Inflammatory macrophage (primary cell): ENCODE results near the gene THSD4.
A peak's percentile ranks its signal among the peaks of the same experiment; 100 is the strongest.

Source experiments
- DNase-seq, 2 donors: peaks; one replicate each; pipeline ENCODE4 v3.0.0-alpha.2; 2020 to 2022

THSD4 gene

GRCh38 chr15:71773206-71773859 lies 658.1 kb downstream of the THSD4 start:
- no peak for DNase-seq

DNA sequence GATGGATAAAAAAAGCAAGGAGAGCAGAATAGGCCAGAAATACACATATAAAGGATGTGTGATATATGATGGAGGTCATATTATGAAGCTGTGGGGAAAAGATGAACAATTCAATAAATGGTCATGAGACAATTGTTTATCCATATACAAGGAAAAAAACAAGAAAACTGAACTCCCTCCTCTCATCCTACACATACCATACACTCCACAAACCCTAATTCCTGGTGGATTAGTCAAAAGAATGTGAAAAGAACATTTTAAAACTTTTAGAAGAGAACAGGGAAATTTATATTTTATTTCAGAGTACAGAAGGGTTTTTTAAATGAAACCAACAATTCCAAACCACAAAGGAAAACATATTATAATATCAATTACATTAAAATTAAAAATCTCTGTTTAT lies 660.6 kb downstream of the THSD4 start:
- DNase-seq: no peak

DNA sequence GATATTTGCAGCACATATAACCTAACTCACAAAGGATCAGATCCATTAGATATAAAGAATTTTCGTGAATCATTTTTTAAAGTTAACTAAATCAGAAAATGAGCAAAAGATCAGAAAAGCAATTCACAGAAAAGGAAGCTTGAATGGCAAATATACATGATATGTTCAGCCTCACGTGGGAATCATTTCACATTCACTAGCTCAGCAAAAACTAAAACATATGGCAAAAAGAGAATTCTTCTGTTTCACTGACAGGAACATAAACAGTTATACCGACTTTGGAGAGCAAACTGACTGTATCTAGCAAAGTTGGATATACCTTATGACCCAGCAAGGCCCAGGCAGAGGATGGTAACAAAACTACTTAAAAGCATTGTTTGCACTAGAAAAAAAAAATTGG lies 661.0 kb downstream of the THSD4 start:
- no peak for DNase-seq

GRCh38 chr15:71777216-71777943 lies 662.1 kb downstream of the THSD4 start:
- no peak for DNase-seq

DNA sequence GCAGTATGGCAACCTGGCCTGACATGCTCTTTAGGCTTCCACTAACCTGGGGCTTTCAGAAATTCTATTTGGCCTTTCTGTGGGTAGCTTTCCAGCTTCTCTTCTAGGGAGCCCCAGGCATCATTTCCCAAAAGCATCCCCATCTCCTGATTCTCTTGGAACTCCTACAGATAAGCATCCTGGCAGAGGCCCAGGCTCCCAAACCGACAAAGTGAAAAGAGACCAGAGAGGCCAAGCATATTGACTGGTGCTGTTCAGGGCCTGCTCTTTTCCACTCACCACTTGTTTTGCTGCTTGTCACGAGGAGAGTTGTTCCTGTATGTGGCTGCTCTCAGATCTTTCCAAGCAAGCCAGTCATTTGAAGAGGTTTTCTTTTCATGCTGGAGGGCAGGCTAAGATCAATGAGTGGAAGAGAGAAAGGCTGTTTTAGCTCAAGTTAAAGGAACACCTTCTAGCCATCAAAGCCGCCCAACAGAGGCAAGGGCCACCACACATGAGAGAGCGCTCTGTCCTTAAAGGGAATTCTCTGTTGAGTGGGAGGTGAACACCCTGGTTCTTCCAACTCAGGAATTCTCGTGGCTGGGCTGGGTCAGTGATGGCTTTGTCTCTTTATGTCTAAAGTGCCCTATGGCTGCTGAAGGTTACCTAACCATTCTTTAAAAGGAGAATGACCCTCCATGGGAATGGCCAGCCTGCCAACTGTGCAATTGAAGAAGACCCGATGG lies 664.0 kb downstream of the THSD4 start:
- no peak for DNase-seq

DNA sequence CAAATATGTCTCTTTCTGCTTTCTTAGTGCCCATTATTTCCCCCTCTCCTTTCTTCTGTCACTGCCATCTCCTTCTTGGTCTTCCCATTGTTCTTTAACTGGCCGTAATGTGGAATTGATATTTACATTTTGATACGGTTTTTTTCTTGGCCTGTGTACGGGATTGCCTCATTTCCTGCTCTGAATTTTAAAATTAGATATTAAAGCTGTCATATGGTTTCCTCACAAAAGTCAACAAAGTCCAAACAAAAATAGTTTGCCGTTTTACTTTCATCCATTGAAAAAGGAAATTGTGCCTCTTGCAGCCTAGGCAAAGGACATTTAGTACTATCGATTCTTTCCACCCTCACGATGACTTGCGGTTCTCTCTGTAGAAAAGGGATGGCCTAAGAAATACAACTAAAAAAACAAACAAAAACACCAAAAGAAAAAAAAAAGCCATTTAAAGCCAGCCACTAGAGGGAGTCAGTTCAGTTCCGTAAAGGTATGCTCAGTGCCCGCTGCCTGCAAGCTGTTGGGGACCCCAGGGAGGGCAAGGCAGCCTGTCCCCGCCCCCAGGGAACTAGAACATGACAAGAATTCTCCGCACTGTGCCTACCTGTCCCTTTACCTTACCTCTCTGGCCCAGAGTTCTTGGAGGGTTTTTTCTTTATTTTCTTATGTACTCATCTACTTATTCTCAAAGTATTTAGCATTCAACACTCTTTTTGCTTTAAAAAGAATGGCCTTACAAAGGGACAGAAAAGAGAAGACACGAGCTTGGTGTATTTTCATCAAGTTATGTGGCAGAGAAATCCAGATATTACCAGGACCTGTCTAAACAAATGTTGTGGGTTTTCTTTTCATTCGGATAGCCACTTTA lies 665.1 kb downstream of the THSD4 start:
- DNase-seq: peak; percentile 30 to 49

GRCh38 chr15:71781179-71781964 lies 666.1 kb downstream of the THSD4 start:
- no peak for DNase-seq

DNA sequence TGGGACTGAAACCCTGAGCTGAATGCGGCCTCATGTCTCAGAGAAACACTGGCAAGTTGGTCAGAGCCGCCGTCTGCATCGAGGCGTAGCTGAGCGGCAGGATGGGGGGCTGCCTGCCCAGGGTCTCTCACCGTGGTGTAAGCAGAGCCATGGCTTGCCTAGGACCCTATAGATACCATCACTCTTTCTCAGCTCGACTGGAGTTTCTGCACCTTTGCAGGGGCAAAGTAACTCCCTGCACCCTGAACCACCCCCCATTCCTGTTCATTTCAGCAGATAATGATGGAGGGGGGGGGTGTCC lies 666.6 kb downstream of the THSD4 start:
- DNase-seq: no peak

DNA sequence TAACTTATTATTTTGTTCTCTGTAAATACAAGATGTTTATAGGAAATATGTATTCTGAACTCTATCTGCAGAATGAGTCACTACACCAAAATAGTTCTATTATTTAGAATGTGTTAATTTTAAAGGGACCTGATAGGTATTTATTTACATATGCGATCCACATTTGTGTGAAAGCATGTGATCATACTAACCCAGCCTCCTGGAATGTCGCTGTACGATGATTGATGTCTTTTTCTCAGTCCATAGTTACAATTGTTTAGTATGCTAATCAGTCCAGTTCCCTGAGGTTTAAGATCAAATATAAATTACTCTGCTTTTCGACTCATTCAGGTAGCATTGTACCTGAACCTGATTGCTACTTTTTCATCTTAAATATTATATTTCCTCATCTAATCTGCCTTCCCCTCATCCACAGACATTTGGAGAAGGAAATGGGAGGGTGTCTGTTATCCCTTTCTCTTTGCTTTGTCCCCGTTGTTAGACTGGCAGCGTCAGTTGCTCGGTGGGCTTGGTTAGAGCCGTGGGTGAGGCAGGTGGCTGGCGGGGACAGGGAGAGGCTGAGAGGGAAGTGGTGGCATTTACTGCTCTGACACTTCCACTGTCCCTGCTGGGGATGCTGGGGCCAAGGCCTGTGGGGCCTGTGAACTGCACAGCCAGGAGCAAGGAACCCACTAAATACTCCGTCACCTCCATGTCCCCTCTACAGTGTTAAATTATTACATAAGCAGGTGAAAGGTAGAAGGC lies 667.3 kb downstream of the THSD4 start:
- no peak for DNase-seq

DNA sequence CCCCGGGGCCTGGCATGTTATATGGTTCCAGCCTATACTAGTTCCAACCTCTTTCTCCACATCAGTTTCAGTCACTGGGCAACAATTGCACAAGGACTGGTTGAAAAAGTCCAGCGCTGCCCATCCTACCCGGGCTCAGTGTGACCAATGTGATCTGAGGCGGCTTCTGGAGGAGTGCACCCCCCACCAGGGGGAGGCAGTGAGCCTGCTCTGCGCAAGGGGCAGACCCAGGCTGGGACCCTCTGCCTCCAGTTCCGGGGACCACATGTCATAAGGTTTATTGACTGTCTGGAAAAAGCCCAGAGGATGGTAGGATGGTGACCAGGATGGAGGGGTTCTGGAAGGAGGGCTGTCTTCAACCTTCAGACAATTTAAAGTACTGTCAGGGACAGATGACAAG lies 669.4 kb downstream of the THSD4 start:
- DNase-seq: no peak

- DNase-seq: no peak
Measured at GRCh38 chr15:71785996-71786395, 670.7 kb downstream of the THSD4 start.

DNA sequence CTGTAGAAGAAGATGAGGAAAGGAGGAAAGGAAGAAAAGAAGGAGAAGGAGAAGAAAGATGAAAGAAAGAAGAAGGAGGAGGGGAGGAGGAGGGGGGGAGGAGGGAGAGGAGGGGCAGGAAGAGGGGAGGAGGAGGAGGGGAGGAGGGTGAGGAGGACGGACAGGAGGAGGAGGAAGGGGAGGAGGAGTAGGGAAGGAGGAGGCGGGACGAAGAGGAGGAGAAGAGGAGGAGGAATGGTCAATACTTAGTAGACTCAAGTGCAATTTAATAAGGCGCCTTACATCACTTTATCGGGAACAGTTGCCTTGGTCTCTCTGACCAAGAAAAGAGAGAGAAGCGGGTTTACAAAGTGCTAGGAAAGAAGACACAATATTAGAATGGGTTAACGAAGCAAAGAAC lies 671.4 kb downstream of the THSD4 start:
- DNase-seq: no peak

DNA sequence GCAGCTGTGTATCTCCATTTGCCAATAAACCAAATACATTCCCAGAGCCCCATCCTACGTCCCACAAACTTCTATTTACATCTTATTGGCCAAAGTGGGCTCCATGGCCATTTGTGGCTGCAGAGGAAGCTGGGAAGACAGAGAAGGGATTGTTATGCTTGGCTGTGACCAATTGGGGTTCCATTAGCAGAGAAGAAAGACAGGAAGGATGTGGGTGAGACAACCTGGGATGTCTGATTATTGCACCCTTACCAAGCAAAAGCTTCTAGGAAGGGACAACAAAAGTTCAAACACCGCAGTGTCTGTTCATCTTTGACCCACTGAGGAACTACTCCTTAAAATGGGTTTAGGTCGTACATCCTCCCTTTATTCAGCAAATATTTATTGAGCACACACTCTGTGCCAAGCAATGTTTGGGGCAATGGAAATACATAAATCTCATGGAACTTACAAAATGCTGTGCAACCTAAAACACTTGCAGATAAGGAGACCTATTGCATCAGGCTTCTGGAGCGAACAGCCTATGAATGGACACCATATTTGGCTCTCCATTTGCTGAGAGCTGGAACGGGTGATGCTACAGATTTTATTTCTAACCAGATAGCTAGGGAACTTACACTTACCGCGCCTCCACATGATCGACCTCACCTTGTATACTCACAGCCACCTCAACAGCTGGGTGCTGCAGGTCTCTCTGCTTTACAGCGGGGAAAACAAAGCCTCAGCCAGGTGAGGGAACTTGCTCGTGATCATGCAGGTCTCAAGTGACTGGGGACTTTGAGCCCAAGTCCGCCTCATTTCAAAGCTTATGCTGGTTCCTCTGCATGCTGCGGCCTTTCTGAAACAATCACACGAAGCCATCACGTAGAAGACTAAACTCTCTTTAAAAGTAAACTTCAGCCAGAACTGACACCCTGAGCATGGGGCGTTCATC lies 673.6 kb downstream of the THSD4 start:
- no peak for DNase-seq

- DNase-seq: no peak
Measured at GRCh38 chr15:71789616-71790015, 674.3 kb downstream of the THSD4 start.

DNA sequence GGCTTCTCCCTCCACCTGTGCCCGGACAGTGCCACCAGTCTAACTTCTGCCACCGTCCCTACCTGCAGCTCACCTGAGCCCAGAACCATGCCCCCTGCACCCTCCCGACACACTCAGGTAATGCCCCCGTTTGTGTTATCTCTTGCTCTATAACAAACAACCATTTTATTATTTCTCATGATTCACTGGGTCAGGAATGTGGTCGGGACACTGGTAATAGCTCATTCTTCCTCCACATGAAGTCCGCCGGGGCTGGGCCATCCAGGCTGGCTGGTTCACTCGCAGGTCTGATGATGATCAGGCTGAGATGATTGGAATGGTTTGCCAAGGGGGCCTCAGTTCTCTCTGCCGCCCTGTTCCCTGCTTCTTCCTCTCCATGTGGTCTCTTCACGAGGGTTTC lies 674.8 kb downstream of the THSD4 start:
- no peak for DNase-seq

DNA sequence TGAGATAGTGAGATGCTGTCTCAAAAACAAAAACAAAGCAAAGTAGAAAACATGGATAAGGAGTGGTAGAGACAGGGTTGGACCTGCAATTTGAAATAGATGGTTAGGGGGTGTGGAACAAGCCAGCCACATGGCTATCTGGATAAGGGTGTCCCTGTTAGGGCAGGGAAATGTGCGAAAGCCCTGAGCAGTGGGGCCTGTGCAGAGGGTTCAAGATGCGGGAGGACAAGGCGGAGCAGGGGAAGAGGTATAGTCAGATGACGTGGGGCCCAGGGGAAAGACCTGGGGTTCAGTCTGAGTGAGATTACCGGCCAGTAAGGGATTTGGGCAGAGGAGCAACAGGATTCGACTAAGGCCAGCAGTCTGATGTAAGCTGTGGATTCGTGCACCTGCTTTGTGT lies 676.7 kb downstream of the THSD4 start:
- no peak for DNase-seq

- no peak for DNase-seq
Measured at GRCh38 chr15:71792521-71792920, 677.2 kb downstream of the THSD4 start.

GRCh38 chr15:71798641-71799040 lies 683.4 kb downstream of the THSD4 start:
- no peak for DNase-seq

GRCh38 chr15:71800190-71800589 lies 684.9 kb downstream of the THSD4 start:
- DNase-seq: no peak
